DND-41 (cell line): Measurements from ENCODE around the gene DGKQ.

Source experiments
- CTCF ChIP-seq: IDR thresholded peaks from 2 replicates; pipeline ENCODE4 v1.5.1; 2012; ENCODE audit warnings: borderline replicate concordance, low read length, moderate library complexity, mild to moderate bottlenecking; ENCODE audit not compliant: poor library complexity, severe bottlenecking; ENCODE audit errors: extremely low read depth
- EZH2 ChIP-seq: IDR thresholded peaks from 3 replicates; pipeline ENCODE4 v1.6.1; 2012; ENCODE audit warnings: borderline replicate concordance, low read depth, mild to moderate bottlenecking, moderate library complexity, low read length, inconsistent platforms; ENCODE audit not compliant: severe bottlenecking

- no peak for TF ChIP-seq CTCF
- no peak for TF ChIP-seq EZH2
Observed at GRCh38 chr4:947491-947971, 25.8 kb downstream of the DGKQ start.
